ENCODE measurements around the gene SF3A1. TPM values are rescaled to one million over a fixed set of nuclear protein-coding genes. Genes with fewer than 3 reads are reported as not detected.

Gene SF3A1
- total RNA-seq, 4 donors from 2014 or later, result 38.5 to 71.7 (median 60.4) TPM

GRCh38 chr22:30372915-30373314 lies 16.2 kb upstream of the SF3A1 start:
- no peak for ATAC-seq (ENCODE audit: low FRiP score)
- no peak for DNase-seq (ENCODE audit: low spot score)
- no peak for TF ChIP-seq CTCF (IDR thresholded peaks at IDR 0.05)

DNA sequence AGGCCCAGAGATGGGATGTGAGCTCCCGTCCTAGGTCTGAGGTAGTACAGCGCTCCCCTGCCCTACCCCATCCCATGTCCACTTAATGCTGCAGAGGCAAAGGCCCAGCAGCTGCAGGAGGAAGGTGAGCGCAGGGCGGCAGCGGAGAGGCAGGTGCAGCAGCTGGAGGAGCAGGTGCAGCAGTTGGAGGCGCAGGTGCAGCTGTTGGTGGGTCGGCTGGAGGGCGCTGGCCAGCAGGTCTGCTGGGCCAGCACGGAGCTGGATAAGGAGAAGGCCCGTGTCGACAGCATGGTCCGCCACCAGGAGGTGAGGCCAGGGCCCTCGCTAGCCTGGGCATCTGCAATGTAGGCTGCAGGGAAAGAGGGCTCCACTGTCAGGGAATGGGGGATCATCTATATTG lies 15.3 kb upstream of the SF3A1 start:
- TF ChIP-seq CTCF (IDR thresholded peaks at IDR 0.05), result no peak
- DNase-seq (ENCODE audit: low spot score) (no peak), ATAC-seq (ENCODE audit: low FRiP score) (no peak)

- TF ChIP-seq CTCF (IDR thresholded peaks at IDR 0.05), result no peak
- ATAC-seq (ENCODE audit: low FRiP score), result no peak
Observed at GRCh38 chr22:30371321-30371720, 14.6 kb upstream of the SF3A1 start.

GRCh38 chr22:30370641-30371230 lies 14.0 kb upstream of the SF3A1 start:
- DNase-seq (ENCODE audit: low spot score), result no peak
- no peak for TF ChIP-seq CTCF (IDR thresholded peaks at IDR 0.05)
- no peak for ATAC-seq (ENCODE audit: low FRiP score)

More at GRCh38 chr22:30371321-30371720, 14.6 kb upstream of the SF3A1 start:
- DNase-seq (ENCODE audit: low spot score), result no peak

- no peak for DNase-seq (ENCODE audit: low spot score)
- no peak for TF ChIP-seq CTCF (IDR thresholded peaks at IDR 0.05)
- ATAC-seq (ENCODE audit: low FRiP score), result no peak
Observed at GRCh38 chr22:30368420-30368819, 11.7 kb upstream of the SF3A1 start.

DNA sequence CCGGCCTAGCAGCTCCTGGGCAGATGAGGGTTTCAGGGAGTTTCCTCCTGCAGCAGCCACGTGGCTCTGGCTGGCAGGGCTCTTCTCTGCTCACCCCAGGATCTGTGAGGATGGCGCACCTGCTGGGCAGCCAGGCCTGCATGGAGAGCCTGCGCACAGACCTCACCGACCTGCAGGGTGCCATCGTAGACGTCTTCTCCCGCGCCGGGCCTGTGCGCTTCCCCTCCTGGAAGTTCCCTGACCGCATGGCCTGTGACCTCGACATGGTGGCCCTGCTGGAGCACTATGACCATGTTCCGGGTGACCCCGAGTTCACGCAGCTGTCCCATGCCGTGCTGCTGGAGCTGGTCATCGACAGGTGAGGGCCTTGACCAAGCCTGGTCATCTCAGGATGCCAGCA lies 9.2 kb upstream of the SF3A1 start:
- ATAC-seq (ENCODE audit: low FRiP score) (no peak), DNase-seq (ENCODE audit: low spot score) (no peak)
- no peak for TF ChIP-seq CTCF (IDR thresholded peaks at IDR 0.05)

DNA sequence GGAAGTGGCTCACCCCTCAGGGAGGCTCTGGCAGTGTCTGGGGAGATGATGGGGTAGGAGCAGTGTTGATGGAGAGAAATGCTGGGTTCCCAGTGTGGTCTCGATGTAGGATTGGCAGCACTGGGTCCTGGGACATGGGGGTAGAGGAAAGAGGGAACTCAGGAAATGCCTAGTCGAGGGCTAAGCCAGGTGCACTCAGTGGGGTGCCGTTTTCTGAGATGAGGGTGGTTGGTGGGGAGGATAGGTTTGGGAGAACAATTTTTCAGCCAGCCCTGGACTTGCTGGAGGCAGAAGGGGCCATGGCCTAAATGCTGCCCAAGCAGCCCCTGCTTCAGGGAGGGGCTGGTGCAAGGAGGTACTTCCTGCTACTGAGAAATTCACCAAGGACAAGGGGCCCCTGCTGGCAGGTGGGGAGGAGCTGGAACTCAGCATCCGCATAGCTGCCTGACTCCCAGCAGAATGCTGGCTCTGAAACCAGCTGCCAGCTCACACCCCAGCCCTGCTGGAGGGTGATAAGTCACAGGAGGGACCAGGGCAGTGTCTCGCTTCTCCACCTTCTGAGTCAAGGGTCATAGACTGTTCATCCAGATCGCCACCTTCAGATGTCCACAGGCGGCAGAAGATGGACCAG lies 6.1 kb upstream of the SF3A1 start:
- ATAC-seq (ENCODE audit: low FRiP score) (no peak), DNase-seq (ENCODE audit: low spot score) (no peak)
- no peak for TF ChIP-seq CTCF (IDR thresholded peaks at IDR 0.05)

Data from omental fat pad (tissue), 4 donors.